Common myeloid progenitor, CD34-positive (primary cell): ENCODE results near the gene DAPK2.

Experiments
- CTCF ChIA-PET: fragments of 350-600 bp; sonication (Branson Sonifier 250); formaldehyde crosslinking; loops from one replicate; lab custom pipeline; 2021; ENCODE audit warnings: antibody characterized with exemption; lab: Charles Lee
- POLR2A ChIA-PET: fragments of 350-600 bp; sonication (Branson Sonifier 250); formaldehyde crosslinking; loops from one replicate; lab custom pipeline; 2021; ENCODE audit warnings: antibody characterized with exemption; lab: Charles Lee
- DNase-seq, 3 donors: peaks; one replicate each; pipeline versions ENCODE4 v3.0.0 to v3.0.0-alpha.2; 2013
- H3K27ac ChIP-seq, 2 experiments: 1 replicate in 1 of 2; 2 replicates in 1 of 2; pipeline ENCODE4 v1.7.0; 2013; ENCODE audit warnings: inconsistent platforms in 2 of 2, low read length in 2 of 2, mild to moderate bottlenecking in 2 of 2, low read depth in 1 of 2, moderate library complexity in 1 of 2; ENCODE audit not compliant: severe bottlenecking in 2 of 2, insufficient read depth in 1 of 2, poor library complexity in 1 of 2
- H3K27me3 ChIP-seq, 5 experiments: replicated peaks in 2 of 5; 1 replicate in 3 of 5; 2 replicates in 2 of 5; pipeline versions ENCODE4 v1.6.1 to v1.7.0; 2013; ENCODE audit warnings: low read length in 4 of 5, mild to moderate bottlenecking in 2 of 5, moderate library complexity in 2 of 5, inconsistent platforms in 1 of 5; ENCODE audit not compliant: insufficient read depth in 5 of 5, control insufficient read depth in 4 of 5
- H3K36me3 ChIP-seq, 4 experiments: 1 replicate in 2 of 4; 2 replicates in 2 of 4; pipeline versions ENCODE4 v1.6.1 to v1.7.0; 2013; ENCODE audit warnings: low read length in 3 of 4, control low read depth in 1 of 4, mild to moderate bottlenecking in 1 of 4; ENCODE audit not compliant: control insufficient read depth in 4 of 4, insufficient read depth in 4 of 4
- H3K4me1 ChIP-seq, 4 experiments: 1 replicate in 3 of 4; 2 replicates in 1 of 4; pipeline versions ENCODE4 v1.6.1 to v1.7.1; 2013; ENCODE audit warnings: low read length in 3 of 4, mild to moderate bottlenecking in 3 of 4, control low read depth in 1 of 4, inconsistent platforms in 1 of 4, moderate library complexity in 1 of 4; ENCODE audit not compliant: control insufficient read depth in 4 of 4, insufficient read depth in 4 of 4; ENCODE audit errors: control extremely low read depth in 1 of 4
- H3K4me3 ChIP-seq, 7 experiments: 1 replicate in 4 of 7; 2 replicates in 3 of 7; pipeline versions ENCODE4 v1.5.1 to v1.7.0; 2013; ENCODE audit warnings: mild to moderate bottlenecking in 7 of 7, low read length in 6 of 7, moderate library complexity in 6 of 7, inconsistent platforms in 2 of 7, low read depth in 2 of 7, control low read depth in 1 of 7; ENCODE audit not compliant: insufficient read depth in 4 of 7, control insufficient read depth in 1 of 7; ENCODE audit errors: extremely low read depth in 1 of 7
- H3K9me3 ChIP-seq, 5 experiments: 1 replicate in 4 of 5; 2 replicates in 1 of 5; pipeline versions ENCODE4 v1.6.1 to v1.7.1; 2013; ENCODE audit warnings: low read length in 4 of 5, mild to moderate bottlenecking in 2 of 5, inconsistent platforms in 1 of 5, low read depth in 1 of 5, moderate library complexity in 1 of 5; ENCODE audit not compliant: control insufficient read depth in 4 of 5, insufficient read depth in 2 of 5; ENCODE audit errors: control extremely low read depth in 1 of 5
- WGBS: methylation state at CpG from one replicate; pipeline ENCODE4 v1.1.5; 2013; ENCODE audit not compliant: insufficient coverage; 5-methylcytosine and 5-hydroxymethylcytosine counted together

The DAPK2 gene

DNA sequence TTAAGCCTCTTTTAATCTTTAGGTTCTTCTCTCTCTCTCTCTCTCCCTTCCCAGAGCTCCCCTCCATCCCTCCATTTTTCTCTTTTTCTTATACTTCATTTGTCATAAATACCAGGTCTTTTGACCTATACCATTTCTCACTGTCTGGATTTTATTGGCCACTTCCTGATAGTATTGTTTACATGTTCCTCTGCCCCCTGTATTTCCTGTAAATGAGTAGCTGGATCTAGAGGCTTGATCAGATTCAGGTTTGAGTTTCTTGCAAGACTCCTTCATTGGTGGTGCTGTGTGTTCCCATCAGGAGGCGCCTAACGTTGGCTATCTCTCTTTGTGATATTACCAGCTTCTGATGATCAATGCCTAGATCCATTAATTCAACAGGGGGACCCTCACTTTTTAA lies 42.2 kb downstream of the DAPK2 start:
- Histone ChIP-seq H3K36me3 (no peaks in the 10 kb centered on the region), H3K4me3 (no peak overlapping the region), H3K4me1 (peaks cover 5 to 24% (median 23%) of the 10 kb centered on the region in 4 experiments), H3K27me3 (no peaks in the 10 kb centered on the region), H3K27ac (no peak overlapping the region), H3K9me3 (no peaks in the 10 kb centered on the region)
- DNase-seq, result no peak
- ChIA-PET CTCF (interaction anchor here (1.7 kb wide), 1 partner anchor 16 kb away, joined by 4 read pairs; no protein-coding TSS in a partner anchor), POLR2A (interaction anchor here (1.8 kb wide), 1 partner anchor 9 kb away, joined by 4 read pairs; no protein-coding TSS in a partner anchor)
- 100% methylated on average over 2 of the region's 2 CpGs for WGBS

DNA sequence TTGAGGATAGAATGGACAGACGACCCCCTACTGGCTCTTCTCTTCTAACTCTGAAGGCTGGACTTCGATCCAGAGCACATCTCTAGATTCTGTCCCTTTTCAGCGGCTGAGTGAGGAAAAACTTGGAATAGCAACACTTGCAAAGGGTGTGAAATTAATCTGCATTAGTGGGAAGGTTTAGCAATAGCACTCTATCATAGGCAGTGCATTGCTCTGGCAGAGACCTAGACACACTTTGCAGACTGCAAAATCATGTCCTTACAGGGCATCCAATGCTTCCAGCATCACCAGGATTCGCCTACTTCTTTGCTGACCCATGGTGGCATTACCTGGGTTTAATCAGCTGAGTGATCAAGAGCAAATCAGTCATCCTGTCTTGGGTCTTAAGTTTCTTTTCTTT lies 43.1 kb downstream of the DAPK2 start:
- POLR2A ChIA-PET, result no interaction called here
- DNase-seq, result no peak
- H3K4me3 ChIP-seq, result no peak overlapping the region
- H3K27ac ChIP-seq, result no peak overlapping the region
- CTCF ChIA-PET, result no interaction called here
- H3K4me1 ChIP-seq, result peaks cover 5 to 33% (median 32%) of the 10 kb centered on the region in 4 experiments
- no peaks in the 10 kb centered on the region for H3K36me3 ChIP-seq
- WGBS, result 93% methylated on average over 4 of the region's 4 CpGs
- H3K9me3 ChIP-seq, result no peaks in the 10 kb centered on the region
- H3K27me3 ChIP-seq, result no peaks in the 10 kb centered on the region

DNA sequence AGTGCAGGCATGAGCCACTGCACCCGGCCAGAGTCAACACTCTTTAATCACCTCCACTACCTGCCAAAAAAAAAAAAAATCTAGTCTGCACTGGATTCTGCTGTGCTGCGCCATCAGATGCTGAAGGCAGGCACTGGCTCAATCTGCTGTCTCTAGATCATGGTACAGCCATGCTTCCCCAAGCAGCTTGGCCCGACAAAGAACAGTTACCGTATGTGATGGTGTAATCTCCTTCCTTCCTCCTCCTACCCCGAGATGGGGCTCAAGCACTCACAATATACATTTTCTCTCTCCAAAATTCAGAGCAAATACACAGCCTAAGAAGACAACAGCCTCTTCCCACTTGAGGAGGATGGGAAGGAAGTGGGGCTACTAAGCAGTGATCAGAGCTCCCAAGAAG lies 45.1 kb downstream of the DAPK2 start:
- Histone ChIP-seq H3K4me3 (peak overlapping the region in 1 of 7 experiments; percentile 2), H3K36me3 (no peaks in the 10 kb centered on the region), H3K9me3 (no peaks in the 10 kb centered on the region), H3K4me1 (peaks cover 5 to 36% (median 34%) of the 10 kb centered on the region in 4 experiments), H3K27me3 (no peaks in the 10 kb centered on the region), H3K27ac (peak overlapping the region in 1 of 2 experiments; percentile 16)
- ChIA-PET CTCF (interaction anchor here (1.5 to 1.7 kb wide), 2 partner anchors 10 to 15 kb away, joined by 4 to 6 read pairs; no protein-coding TSS in a partner anchor), POLR2A (interaction anchor here (0.6 kb wide), 1 partner anchor 11 kb away, joined by 3 read pairs; no protein-coding TSS in a partner anchor)
- peak; percentile 27 to 75 (median 67) for DNase-seq
- WGBS, result 42% methylated on average over 5 of the region's 5 CpGs

DNA sequence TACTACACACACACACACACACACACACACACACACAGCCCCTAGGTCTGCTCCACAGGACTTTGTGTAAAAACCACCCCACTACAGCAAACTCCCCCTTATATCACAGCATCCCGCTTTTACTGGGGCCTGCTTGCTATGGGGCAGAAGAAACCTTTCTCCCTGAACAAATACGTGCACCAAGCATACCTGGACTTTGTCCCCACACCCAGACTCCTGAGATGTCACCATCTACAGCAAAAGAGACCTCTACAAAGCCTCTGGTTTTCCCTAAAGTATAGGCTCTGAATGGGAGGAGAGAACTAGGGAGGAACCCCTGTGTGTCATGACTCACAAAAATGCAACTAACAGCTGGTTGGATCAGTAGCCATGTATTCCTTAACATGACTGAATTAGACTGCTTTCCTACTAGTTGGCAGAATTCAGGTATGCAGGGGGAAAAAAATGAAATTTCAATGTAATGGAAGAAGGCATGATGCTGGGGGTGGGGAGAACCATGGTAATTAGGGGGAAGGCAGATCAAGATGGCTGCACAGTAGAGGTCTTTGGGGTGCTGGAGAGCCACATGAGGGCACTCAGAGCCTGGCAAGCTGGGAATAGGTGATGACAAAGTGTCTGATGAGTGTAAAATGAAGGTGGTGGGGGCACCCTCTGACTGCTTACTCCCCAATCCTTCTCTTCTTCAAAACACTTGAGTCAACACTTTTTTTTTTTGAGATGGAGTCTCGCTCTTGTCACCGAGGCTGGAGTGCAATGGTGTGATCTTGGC lies 45.9 kb downstream of the DAPK2 start:
- 95% methylated on average over 4 of the region's 4 CpGs for WGBS
- Histone ChIP-seq H3K36me3 (no peaks in the 10 kb centered on the region), H3K27me3 (no peaks in the 10 kb centered on the region), H3K4me3 (no peak overlapping the region), H3K4me1 (peaks cover 5 to 36% (median 34%) of the 10 kb centered on the region in 4 experiments), H3K9me3 (no peaks in the 10 kb centered on the region), H3K27ac (no peak overlapping the region)
- DNase-seq, result no peak
- ChIA-PET POLR2A (no interaction called here), CTCF (interaction anchor here (1.7 kb wide), 1 partner anchor 10 kb away, joined by 6 read pairs; no protein-coding TSS in a partner anchor)

DNA sequence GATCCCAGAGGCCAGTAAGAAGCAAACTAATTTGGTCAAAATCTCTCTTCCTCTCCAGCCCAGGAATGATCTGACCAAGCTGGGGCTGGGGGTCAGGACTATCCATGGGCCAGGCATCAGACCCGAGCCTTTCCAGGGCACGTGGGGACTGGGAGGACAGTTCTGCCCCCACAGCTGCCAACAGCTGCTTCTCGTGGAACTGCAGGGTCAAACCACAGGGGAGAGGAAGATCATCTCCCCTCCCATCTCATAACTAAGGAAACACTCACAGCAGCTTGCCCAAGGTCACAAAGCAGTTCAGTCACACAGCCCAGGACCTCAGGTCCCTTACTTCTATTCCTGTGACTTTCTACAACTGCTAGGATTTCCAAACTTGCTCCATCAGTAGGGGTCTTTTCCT lies 47.1 kb downstream of the DAPK2 start:
- Histone ChIP-seq H3K9me3 (no peaks in the 10 kb centered on the region), H3K27me3 (no peaks in the 10 kb centered on the region), H3K4me3 (no peak overlapping the region), H3K27ac (no peak overlapping the region), H3K4me1 (peaks cover 5 to 36% (median 34%) of the 10 kb centered on the region in 4 experiments), H3K36me3 (no peaks in the 10 kb centered on the region)
- 37% methylated on average over 3 of the region's 3 CpGs for WGBS
- peak in 2 of 3 donors; percentile 29 to 40 for DNase-seq
- ChIA-PET POLR2A (interaction anchor here (0.6 kb wide), 1 partner anchor 170 kb away, joined by 3 read pairs; no protein-coding TSS in a partner anchor), CTCF (interaction anchor here (0.9 to 1.2 kb wide), 3 partner anchors 11 to 107 kb away, joined by 3 read pairs; no protein-coding TSS in a partner anchor)

DNA sequence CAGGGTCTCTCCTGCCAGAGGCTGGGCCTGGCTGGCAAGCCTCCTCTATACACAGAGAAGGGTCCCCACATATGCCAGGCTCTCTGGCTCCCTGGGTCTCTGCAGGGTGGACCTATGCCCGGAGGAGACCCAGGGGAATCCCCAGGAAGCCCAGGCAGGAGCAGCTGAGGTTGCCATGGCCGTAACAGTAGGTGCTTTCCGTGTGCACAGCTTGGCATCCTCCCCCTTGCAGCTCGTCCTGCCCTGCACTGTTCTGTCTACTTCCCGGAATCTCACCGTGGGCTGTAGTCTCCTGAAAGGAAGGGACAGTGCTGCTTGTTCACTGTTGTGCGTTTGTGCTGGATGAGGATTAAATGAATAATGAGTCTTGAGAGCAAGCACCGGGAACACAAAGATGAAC lies 47.8 kb downstream of the DAPK2 start:
- CTCF ChIA-PET, result interaction anchor here (0.9 to 1.2 kb wide), 4 partner anchors 12 to 106 kb away, joined by 3 to 4 read pairs (median 3); no protein-coding TSS in a partner anchor
- Histone ChIP-seq H3K4me3 (no peak overlapping the region), H3K4me1 (peaks cover 5 to 36% (median 34%) of the 10 kb centered on the region in 4 experiments), H3K9me3 (no peaks in the 10 kb centered on the region), H3K27ac (no peak overlapping the region), H3K27me3 (no peaks in the 10 kb centered on the region), H3K36me3 (no peaks in the 10 kb centered on the region)
- POLR2A ChIA-PET, result interaction anchor here (0.6 kb wide), 1 partner anchor 169 kb away, joined by 3 read pairs; no protein-coding TSS in a partner anchor
- peak in 2 of 3 donors; percentile 34 to 46 for DNase-seq
- 51% methylated on average over 7 of the region's 8 CpGs for WGBS
